GM13977 (cell line): Measurements from ENCODE around the gene KRT23.

ENCODE experiments used
- DNase-seq: peaks from one replicate; pipeline ENCODE4 v3.0.0; 2012; ENCODE audit warnings: low spot score
- in situ Hi-C: fragments of 300-500 bp; cut with MboI; formaldehyde crosslinking; loops from one replicate; pipeline ENCODE4 v1.12.0; 2022; ENCODE audit warnings: low sequenced_read_pairs, low pct_unique_long_range_greater_than_20kb, mixed read lengths, inconsistent platforms; ENCODE audit not compliant: unreplicated experiment
- TF ChIP-seq, protein P1 (sequence below): IDR thresholded peaks from 2 replicates; pipeline ENCODE4 v1.5.1; 2012; ENCODE audit warnings: mild to moderate bottlenecking, control low read depth; ENCODE audit not compliant: insufficient read depth; ENCODE audit errors: extremely low read depth, missing control alignments

Gene KRT23, protein sequence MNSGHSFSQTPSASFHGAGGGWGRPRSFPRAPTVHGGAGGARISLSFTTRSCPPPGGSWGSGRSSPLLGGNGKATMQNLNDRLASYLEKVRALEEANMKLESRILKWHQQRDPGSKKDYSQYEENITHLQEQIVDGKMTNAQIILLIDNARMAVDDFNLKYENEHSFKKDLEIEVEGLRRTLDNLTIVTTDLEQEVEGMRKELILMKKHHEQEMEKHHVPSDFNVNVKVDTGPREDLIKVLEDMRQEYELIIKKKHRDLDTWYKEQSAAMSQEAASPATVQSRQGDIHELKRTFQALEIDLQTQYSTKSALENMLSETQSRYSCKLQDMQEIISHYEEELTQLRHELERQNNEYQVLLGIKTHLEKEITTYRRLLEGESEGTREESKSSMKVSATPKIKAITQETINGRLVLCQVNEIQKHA

DNA sequence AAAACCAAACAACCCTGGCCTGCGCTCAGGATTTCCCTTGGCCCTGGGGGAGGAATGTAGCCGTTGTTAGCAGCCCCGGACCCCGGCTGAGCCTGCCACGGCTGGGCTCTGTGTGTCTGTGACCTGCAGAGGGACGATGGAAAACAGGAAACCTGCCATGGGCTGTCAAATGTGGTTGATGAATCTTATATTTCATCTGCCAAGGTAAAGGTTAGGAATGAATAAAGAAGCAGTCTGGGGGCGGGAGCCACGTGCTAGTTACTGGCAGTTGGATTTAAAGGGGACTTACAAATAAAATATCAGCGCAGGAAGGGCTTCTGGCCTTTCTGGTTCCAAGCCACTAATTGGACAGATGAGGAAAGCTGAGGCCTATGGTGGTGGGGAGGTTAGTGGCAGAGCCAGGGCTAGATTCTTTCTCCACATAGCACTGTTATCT, at the start of gene KRT23:
Gene KRT23, minus strand, starts transcription at position 263 of the 436 bp plus-strand sequence. CDS start 1,043 bp downstream, outside the sequence.
- DNase-seq: no peak
- in situ Hi-C loops: no loop called here
- TF ChIP-seq, protein P1, sequence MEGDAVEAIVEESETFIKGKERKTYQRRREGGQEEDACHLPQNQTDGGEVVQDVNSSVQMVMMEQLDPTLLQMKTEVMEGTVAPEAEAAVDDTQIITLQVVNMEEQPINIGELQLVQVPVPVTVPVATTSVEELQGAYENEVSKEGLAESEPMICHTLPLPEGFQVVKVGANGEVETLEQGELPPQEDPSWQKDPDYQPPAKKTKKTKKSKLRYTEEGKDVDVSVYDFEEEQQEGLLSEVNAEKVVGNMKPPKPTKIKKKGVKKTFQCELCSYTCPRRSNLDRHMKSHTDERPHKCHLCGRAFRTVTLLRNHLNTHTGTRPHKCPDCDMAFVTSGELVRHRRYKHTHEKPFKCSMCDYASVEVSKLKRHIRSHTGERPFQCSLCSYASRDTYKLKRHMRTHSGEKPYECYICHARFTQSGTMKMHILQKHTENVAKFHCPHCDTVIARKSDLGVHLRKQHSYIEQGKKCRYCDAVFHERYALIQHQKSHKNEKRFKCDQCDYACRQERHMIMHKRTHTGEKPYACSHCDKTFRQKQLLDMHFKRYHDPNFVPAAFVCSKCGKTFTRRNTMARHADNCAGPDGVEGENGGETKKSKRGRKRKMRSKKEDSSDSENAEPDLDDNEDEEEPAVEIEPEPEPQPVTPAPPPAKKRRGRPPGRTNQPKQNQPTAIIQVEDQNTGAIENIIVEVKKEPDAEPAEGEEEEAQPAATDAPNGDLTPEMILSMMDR: no peak

DNA sequence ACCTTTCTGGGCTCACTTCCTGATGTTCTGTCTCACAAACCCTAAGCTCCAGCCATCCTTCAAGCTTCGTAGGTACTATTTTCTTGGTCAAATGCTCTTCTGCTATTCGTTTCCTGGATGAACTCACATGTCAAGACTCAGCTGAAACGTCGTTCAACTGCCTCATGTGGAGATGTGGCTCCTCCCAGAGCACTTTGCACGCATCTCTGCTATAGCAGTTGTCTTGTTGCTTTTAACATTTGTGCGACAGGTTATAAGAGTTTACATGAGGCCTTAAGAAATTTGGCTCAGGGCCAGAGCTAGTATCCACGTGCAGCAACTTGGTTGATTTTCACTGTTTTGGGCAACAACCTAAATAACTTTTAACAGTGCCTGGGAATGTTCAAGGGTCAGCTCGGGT, 49.5 kb upstream of the KRT23 start:
- no peak for DNase-seq
- in situ Hi-C loops: no loop called here
- TF ChIP-seq, protein P1: no peak

- TF ChIP-seq, protein P1: no peak
- no peak for DNase-seq
- in situ Hi-C loops: no loop called here
These were observed 46.8 kb upstream of the KRT23 start, which contains the start of gene KRT40 for GRCh38 chr17:40984226-40984625. TSS of gene KRT40 (minus strand) at chr17:40984326. CDS start at chr17:40984273, 53 bp downstream.

DNA sequence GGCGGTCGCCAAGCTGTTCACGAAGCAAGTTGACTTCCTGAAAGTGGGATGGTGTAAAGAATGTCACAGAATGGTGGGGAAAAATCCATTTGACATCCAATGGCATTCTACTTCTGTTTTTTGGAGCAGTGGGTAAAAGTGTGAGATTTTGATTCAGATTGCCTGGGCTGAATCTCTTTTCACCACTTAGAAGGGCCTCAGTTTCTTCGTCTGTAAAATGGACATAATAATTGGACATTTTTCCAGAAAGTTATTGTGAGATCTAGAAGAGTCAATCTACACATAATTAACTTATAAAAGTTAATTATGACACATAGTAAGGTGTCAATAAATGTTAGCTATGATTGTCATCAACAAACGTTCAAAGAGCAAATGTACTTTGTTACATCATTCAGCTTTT, 43.7 kb upstream of the KRT23 start:
- TF ChIP-seq, protein P1: no peak
- no peak for DNase-seq
- in situ Hi-C loops: no loop called here

DNA sequence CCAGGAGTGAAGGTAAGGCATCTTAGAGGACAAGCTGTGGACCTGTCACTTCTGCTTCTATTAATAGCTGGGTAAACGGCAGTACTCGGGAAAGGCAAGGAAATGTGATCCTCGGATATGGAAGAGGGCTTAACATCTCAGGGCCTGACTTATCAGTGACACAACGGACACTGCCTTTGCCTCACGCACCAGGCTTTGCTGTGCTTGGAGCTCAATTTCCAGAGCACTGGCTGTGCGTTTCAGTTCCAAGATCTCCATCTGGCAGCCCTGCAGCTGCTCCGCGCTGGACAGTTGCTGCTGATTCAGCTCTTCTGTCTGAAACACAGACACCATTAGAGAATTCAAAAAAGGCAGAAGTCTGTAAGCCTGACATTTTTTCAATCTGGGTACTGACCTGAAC, 43.1 kb upstream of the KRT23 start:
- in situ Hi-C loops: no loop called here
- no peak for DNase-seq
- TF ChIP-seq, protein P1: no peak

DNA sequence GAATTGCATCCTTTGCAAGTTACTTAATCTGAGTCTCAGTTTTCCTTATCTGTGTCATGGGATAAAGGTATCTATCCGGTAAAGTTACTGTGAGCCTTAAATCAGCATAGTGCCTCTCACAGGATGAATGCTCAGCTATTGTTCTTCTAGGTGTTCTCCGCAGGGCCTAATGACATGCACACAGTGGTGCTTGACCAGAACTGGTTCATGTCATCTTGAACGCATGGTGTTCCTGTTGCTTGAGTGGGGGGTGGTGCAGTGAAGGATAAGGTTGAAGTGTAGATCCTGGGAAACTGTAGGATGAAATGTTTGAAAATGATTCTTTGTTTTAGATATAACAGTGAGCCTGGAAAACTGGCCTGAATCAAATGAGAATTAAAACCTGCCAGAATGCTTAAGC, 42.7 kb upstream of the KRT23 start:
- TF ChIP-seq, protein P1: no peak
- in situ Hi-C loops: no loop called here

More for the DNA sequence above, 42.7 kb upstream of the KRT23 start:
- no peak for DNase-seq
